GM18868 (cell line): Measurements from ENCODE around the gene MPIG6B.
A peak's percentile ranks its signal among the peaks of the same experiment; 100 is the strongest.

Experiments
- ATAC-seq: cut with Tn5 transposase; IDR thresholded peaks from one replicate; pipeline ENCODE4 v1.9.1; 2021; ENCODE audit warnings: mild to moderate bottlenecking, moderate library complexity; ENCODE audit not compliant: unreplicated experiment

The MPIG6B gene

DNA sequence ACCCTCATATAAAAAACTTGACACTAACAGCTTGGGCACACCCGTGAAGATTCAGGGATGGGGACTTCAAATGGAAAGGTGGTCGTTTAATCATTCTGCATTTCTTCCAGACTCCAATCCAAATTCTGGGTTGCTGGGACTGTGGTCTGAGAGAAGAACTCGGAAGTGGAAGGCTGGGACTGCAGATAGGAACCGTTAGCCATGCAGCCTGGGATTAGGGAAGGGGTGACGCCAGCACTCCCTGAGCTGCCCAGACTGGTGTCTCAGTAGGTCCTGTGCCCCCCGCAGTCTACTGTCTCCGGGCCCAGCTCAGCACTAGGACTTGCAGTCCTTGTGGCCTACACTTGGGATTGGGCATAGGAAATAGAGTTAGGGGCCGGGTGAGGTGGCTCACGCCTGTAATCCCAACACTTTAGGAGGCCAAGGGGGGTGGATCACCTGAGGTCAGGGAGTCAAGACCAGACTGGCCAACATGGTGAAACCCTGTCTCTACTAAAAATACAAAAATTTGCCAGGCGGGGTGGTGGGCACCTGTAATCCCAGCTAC lies 13.7 kb downstream of the MPIG6B start:
- no peak for ATAC-seq

- ATAC-seq = no peak
Observed at GRCh38 chr6:31737315-31737990, 14.3 kb downstream of the MPIG6B start.

DNA sequence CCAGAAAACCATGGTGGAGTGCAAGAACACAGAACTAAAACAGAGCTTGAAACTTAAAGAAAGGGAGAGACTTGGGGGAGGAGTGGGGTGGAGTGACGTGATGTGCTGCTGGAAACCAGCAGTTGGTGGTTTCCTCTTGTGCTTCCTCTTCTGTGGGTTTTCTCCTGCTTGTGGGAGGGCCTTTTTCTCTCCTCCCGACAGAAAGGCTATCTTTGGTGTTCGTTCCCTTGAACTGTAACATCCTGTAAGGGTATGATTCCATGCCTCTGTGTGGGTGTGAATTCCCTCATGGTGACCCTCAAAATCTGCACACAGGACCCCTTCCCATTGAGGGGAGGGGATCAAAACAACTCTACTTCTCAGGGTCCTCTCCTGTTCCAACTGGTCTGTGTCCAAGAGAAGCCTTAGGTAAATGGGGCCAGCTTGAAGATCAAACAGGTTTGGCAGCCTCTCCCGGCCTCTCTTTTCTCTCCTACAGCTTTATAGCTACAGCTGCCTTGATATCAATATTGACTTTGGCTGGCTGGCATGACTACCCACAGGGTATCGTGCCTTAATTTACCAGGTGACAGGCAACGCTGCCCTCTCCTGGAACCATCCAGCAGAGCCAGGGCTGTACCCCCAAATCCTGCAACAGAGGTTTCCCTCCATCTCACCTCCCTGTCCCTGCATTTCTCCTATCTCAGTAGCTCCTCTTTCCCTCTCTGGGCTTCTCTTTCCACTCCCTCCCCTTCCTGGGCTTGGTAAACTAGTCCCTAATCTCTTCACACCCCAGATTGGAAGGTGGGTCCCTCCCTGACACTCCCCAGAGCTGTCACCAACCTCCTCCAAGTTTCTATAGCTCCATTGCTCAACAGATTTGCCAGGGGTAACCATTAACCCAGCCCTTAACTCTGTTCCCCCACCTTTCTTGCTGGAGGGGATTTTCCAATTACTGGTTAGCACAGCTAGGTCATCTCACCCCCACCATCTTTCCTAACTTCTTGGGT lies 15.1 kb downstream of the MPIG6B start:
- ATAC-seq = no peak

DNA sequence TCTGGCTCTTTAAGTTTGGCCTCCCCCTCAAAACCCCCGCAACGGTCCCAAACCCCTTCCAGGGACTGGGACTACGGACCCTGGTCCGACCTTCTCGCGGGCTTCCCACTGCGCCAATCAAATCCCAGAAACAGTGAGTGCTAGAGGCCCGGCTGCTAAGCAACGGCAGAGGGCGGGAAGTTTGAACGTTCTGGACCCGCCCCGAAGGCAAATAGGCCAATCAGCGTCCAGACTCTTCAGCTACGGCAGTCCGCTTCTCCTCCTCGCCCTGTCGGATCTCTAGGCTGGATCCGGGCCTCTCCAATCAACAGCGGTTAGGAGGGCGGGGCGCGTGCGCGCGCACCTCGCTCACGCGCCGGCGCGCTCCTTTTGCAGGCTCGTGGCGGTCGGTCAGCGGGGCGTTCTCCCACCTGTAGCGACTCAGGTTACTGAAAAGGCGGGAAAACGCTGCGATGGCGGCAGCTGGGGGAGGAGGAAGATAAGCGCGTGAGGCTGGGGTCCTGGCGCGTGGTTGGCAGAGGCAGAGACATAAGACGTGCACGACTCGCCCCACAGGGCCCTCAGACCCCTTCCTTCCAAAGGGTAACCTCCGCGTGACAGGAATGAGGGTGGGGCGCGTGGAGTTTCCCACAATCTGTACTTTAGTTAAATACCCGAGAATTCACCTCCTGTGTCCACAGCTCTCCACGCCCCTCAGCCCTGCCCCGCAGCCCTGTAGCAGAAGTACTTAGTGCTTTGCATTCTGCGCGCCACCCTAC lies 16.6 kb downstream of the MPIG6B start, which contains the start of gene MSH5:
TSS of gene MSH5 (plus strand) at position 367 of the 758 bp plus-strand sequence. CDS start 462 bp downstream, outside the sequence.
- peak; percentile 78 for ATAC-seq

DNA sequence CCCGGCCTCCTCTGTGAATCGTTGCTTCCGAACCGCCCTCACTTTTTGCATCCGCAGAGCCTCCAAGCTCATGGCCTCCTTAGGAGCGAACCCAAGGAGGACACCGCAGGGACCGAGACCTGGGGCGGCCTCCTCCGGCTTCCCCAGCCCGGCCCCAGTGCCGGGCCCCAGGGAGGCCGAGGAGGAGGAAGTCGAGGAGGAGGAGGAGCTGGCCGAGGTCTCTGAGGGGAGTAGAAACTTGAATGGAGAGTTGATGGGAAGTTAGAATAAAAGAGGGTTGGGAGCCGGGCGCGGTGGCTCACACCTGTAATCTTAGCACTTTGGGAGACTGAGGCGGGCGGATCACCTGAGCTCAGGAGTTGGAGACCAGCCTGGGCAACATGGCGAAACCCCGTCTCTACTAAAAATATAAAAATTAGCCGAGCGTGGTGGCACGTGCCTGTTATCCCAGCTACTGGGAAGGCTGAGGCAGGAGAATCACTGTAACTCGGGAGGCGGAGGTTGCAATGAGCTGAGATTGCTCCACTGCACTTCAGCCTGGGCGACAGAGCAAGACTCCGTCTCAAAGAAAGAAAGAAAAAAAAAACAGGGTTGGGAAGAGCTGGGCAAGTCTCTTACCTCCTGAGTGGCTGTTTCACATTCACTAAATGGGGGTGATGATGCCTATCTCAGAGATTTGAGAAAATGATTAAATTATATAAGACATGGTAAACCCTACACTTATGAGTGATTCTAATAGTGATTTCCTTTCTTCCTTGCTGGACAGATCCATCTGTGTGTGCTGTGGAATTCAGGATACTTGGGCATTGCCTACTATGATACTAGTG lies 17.4 kb downstream of the MPIG6B start:
- ATAC-seq = no peak

GRCh38 chr6:31741815-31742214 lies 18.6 kb downstream of the MPIG6B start:
- no peak for ATAC-seq

- ATAC-seq = no peak
Observed at GRCh38 chr6:31742894-31743293, 19.7 kb downstream of the MPIG6B start.

- ATAC-seq = no peak
Observed at GRCh38 chr6:31744422-31744821, 21.2 kb downstream of the MPIG6B start.

DNA sequence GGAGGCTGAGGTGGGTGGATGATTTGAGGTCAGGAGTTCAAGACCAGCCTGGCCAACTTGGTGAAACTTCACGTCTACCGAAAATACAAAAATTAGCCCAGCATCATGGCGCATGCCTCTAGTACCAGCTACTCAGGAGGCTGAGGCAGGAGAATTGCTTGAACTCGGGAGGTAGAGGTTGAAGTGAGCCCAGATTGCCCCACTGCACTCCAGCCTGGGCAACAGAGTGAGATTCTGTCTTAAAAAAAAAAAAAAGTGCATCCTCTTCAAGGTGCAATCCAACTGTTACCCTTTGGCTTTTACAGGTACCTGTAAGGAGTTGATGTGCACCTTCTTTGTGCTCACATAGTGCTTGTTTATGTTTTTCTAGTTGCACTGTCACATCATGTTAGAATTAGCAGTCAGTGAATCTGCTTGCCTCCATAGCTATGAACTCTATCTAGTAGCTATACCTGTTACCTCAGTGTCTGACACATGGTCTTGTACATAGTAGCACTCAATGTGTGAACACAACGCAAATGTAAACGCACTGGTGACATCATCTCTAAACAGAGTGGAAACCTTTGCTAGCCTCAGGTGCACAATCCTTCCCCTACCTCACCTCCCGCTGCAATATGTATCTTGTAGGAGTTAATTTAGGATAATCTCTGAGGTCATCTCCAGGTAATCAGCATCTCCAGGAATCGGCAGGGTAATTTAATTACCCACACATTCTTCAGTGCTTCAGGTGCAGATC lies 26.3 kb downstream of the MPIG6B start:
- no peak for ATAC-seq

- no peak for ATAC-seq
Observed at GRCh38 chr6:31750411-31751022, 27.3 kb downstream of the MPIG6B start.

- ATAC-seq = no peak
Observed at GRCh38 chr6:31752739-31753319, 29.7 kb downstream of the MPIG6B start.

DNA sequence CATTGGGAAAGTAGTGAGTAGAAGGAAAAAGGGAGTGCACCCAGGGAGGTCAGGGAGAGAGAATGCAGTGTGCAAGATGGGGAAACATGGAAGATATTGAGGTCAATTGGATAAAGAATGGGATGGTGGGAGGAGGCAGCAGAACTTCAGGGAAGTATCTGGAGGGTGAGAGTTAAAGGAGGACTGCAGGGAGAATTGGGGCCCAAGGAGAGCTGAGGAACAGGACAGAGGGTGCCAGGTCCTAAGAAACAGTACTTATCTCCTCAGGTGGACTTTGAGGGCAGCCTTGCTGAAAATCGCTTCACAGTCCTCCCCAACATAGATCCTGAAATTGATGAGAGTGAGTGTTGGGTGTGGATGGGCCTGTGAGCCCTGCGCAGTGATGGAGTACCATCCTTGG lies 35.1 kb downstream of the MPIG6B start:
- ATAC-seq = no peak

DNA sequence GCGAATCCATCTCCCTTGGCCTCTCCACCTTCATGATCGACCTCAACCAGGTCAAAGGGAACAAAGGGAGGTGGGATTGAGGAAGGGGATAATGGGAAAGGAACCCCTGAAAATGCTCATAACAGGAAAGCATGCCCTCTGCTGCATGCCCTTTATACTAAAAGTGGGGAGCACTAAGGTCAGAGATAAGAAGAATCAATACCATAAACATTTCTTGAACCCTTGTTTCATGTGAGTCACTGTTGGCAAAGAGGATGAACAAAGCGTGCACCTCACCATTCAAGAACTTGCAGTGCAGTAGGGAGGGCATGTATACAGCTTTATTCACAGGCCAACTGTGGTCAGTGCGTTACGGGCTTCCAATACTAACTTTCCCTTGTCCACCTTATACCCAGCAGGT lies 37.6 kb downstream of the MPIG6B start:
- ATAC-seq = no peak

DNA sequence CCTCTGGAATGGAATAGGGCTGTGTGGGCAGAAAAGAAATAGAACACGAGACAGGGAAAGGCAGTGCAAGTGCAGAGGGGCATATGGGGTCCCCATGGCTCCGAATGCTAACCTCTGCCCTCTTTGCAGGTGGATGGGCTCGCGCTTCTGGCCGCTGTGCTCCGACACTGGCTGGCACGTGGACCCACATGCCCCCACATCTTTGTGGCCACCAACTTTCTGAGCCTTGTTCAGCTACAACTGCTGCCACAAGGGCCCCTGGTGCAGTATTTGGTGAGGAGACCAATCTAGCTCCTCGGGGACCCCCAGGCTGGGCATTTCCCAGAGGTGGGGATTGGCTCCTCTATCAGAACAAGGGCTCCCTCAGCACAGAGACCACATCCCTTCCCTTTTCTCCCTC lies 38.2 kb downstream of the MPIG6B start:
- no peak for ATAC-seq

GRCh38 chr6:31762356-31762755 lies 39.2 kb downstream of the MPIG6B start, which contains the start of gene SAPCD1:
SAPCD1 (plus strand) TSS chr6:31762656; CDS start chr6:31763055, 399 bp downstream.
- ATAC-seq = no peak

- no peak for ATAC-seq
Observed at GRCh38 chr6:31762878-31763618, 39.9 kb downstream of the MPIG6B start.

DNA sequence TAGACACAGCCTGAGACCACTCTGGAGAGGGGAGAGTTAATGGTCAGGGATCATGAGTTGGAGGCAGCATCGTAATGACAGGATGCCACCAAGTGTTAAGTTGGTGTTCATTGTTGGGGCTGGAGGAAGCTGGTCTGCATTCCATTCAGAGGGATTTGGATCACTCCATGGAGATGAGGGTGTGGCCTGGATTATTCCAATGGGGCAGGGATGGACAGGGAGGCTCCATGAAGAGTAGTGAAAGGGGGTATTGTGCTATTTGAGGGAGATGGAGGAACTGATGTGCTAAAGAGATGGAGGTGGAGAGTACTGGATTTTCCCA lies 40.4 kb downstream of the MPIG6B start:
- ATAC-seq = no peak

DNA sequence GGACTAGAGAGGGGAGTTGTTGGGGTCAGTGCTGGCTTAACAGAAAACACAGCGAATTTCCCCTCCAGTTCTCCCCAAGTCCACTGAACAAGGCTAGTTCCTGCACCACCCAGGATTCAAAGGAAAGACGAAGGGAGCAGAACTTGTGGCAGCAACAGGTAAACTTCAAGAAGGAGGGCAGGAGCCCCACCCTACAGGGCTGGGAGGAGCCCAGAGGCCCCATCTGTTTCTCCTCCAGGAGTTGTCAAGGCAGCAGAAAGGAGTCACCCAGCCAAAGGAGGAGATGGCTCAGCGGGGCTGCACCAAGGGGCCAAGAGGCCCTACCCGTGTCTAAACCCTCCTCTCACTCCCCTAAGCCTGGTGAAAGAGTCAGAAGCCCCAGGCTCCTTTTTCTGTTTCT lies 41.0 kb downstream of the MPIG6B start:
- ATAC-seq = no peak
